Esophagus muscularis mucosa (tissue), 4 donors: ENCODE data around the gene GAGE13.

Source experiments
- EP300 ChIP-seq: sonication (generic); formaldehyde crosslinking; IDR thresholded peaks from one replicate; pipeline ENCODE4 v1.6.1; 2017; ENCODE audit warnings: antibody characterized with exemption
- POLR2A ChIP-seq: fragments of 450-650 bp; IDR thresholded peaks from one replicate; pipeline ENCODE4 v1.6.1; 2017; ENCODE audit warnings: antibody characterized with exemption, moderate library complexity, mild to moderate bottlenecking, low read depth
- POLR2AphosphoS5 ChIP-seq, 2 donors: sonication (generic); formaldehyde crosslinking; IDR thresholded peaks; one replicate each; pipeline ENCODE4 v1.6.1; 2017; ENCODE audit warnings: antibody characterized with exemption in 2 of 2
- TF ChIP-seq, protein P1 (sequence below), 3 experiments: fragments of 200-600 bp in 2 of 3; fragments of 450-650 bp in 1 of 3; sonication (generic) in 2 of 3; IDR thresholded peaks; one replicate each; pipeline ENCODE4 v1.5.1; 2017 to 2019; ENCODE audit warnings: antibody characterized with exemption in 3 of 3, mild to moderate bottlenecking in 2 of 3, moderate library complexity in 1 of 3

DNA sequence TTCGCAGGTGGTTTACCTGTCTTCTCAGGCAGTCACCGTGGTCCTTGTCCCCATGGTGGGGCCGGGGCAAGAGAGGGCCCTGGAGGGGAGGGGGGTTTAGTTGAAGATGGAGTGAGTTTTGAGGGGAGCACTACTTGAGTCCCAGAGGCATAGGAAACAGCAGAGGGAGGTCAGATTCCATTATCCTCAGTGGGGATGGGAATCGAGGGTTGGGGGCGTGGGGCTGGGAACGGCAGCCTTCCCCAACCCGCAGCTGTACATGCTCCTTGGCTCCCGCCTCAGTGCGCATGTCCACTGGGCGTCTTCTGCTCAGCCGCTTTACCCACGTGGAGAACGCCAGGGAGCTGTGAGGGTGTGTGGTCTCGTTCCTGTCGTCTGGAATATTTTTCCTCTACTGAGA, 28.0 kb upstream of the GAGE13 start, which contains the start of gene GAGE10:
- TF ChIP-seq, protein P1, sequence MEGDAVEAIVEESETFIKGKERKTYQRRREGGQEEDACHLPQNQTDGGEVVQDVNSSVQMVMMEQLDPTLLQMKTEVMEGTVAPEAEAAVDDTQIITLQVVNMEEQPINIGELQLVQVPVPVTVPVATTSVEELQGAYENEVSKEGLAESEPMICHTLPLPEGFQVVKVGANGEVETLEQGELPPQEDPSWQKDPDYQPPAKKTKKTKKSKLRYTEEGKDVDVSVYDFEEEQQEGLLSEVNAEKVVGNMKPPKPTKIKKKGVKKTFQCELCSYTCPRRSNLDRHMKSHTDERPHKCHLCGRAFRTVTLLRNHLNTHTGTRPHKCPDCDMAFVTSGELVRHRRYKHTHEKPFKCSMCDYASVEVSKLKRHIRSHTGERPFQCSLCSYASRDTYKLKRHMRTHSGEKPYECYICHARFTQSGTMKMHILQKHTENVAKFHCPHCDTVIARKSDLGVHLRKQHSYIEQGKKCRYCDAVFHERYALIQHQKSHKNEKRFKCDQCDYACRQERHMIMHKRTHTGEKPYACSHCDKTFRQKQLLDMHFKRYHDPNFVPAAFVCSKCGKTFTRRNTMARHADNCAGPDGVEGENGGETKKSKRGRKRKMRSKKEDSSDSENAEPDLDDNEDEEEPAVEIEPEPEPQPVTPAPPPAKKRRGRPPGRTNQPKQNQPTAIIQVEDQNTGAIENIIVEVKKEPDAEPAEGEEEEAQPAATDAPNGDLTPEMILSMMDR (IDR thresholded peaks at IDR 0.05): no peak
- TF ChIP-seq POLR2AphosphoS5 (IDR thresholded peaks at IDR 0.05): no peak
- TF ChIP-seq POLR2A: no peak
- TF ChIP-seq EP300: no peak
